NCI-H526 treated with DMSO at 0.1 percent for 48 hours (cell line): ENCODE data around the gene CORO6.
"Not testable (repeated sequence)": the region's sequence is repeated elsewhere in the genome, so short reads cannot be mapped to it uniquely, and the experiment has no call there.

Experiments
- DNase-seq: peaks from one replicate; lab custom pipeline; 2025; lab: John Stamatoyannopoulos, UW

CORO6 gene

DNA sequence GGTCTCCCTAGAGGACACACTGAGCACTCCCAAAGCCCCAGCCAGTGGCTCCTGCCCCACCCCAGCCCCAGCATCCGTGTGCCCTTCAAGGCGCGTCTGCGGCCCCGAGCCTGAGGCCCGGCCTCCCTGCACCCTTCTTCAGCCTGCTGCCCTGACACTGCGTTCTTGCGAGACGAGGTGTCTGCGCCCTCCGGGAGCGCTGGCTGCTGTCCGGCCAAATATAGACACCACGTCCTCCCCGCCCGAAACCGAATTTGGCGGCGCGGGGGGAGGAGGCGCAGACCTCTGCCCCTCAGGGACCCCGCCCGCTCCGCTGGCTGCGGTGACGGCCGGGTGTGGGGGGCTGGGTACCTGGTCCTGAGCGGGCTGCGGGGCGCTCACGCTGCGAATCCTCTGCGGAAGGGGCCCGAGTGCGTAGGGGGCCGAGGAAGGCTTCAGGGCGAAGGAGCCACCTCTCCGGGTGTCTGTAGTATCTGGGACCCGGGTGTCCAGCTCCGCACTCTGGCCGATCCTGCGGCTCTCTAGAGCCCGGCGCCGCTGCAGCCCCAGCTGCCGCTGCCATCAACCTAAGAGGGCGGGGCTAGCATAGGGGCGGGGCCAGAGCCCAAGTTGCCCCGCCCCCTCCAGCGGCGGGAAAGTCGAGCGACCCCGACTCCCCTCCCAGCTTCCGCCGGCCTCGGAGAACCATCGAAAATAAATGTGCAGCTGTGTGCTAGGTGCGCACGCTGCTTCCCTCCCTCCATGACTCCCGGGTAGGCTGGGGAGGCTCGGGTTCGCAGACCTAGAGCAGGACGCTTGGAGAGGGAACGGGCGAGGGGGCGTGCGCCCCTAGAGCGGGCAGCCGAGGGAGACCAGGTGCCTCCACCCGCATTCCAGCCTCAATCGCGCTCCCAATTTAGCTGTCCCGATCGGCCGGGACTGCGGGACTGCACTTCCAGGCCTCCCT lies at the start of gene CORO6:
Gene CORO6 (minus strand): TSS at position 576 of the 946 bp plus-strand sequence. CDS start 1,491 bp downstream, outside the sequence.
- peak; percentile 36 for DNase-seq

DNA sequence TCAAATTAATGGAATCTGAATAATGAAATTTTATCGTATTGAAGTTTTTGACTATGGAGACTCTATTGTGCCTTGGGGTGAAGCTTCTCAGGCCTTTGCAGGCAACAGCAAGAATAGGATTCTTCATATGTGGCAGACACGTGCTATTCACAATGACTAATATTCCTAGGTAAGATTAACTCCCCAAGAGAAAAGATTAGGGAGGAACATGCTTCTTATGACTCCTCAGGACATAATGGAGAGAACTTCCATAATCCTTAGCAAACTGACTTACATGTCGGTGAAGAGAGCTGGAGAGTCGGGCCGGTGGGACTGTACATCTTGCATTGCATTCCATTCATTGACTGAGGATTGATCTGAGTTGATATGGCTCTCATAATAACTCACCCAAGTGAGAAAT lies 48.9 kb upstream of the CORO6 start:
- DNase-seq: no peak

DNA sequence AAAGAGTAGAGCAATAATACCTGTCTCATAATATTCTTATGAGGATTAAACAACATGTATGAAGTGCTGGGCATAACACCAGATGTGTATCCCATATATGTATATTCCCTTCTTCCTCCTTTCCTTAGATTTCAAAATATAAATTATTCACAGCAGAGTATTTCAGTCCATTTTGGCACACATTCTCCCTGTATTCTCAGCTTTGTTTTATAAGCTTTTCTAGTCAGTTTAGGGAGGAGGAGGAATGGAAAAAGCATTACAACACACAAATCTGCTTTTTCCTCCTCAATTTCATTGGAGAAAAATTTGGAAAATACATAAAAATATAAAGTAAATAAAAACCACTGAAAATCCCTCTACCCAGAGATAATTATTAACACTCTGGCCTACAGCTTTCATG lies 46.6 kb upstream of the CORO6 start:
- DNase-seq: no peak

DNA sequence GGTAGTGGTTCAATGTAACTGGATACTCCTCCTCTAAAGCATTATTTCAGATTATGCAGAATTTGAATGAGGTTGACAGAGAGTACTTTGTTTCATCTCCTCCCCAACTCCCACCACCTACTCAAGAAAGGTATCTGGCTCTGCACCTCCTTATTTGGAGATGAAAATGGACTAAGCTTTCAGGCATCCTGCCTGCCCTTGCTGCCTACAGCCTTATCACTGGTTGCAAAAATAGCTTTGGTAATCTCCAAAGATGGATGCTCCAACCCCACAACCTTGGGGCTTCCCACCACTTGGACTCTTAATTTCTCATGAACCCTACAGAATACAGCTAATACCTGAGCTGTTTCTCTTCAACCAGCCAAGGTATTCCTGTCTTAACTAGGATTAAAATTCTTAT lies 45.3 kb upstream of the CORO6 start:
- peak; percentile 69 for DNase-seq

DNA sequence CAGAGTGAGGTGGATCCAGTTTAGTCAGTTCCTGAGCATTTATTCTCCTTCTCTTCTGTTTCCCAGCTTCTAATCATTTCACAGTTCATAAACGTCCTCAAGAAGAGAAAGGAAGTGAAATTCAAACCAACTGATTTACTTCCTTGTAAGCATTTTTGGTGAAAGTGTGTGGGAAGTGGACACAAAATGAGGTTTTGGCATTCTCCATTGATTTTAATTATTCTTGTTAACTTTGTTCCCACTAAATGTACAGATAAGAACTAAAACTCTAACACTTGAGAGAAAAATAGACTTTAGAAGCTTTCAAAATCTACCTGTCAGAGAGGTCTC lies 42.7 kb upstream of the CORO6 start:
- DNase-seq: no peak

DNA sequence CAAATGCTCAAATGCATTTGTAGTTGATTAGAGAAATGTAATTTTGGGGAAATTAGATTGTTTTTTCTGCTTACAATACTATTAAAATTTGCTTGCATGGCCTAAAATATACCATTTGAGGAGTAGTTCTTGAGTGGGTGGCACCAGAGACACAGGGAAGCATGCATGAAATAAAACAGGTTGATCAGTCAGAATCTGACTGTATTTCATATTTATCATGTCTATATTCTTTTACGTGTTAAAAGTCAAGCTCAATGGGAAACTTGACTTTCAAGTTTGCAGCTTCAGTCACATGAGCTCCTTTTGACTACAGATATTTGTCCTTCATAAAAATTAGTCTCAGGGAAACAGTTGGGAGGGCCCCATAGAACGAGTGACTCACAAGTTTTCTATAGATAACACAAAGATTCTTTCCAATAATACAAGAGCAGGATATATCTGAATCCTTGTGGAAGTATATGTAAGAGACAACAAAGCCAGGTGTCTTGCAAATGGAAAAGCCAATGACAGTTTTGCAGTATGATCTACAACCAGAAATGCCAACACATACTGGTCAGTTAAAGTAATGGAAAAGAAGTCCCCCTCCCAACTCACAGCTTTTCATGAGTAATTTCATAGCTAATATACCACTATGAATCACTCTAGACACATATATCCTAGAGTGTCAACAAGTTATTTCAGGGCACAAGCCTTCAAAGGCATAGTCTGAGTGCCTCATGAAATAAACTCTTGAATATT lies 42.2 kb upstream of the CORO6 start:
- no peak for DNase-seq

DNA sequence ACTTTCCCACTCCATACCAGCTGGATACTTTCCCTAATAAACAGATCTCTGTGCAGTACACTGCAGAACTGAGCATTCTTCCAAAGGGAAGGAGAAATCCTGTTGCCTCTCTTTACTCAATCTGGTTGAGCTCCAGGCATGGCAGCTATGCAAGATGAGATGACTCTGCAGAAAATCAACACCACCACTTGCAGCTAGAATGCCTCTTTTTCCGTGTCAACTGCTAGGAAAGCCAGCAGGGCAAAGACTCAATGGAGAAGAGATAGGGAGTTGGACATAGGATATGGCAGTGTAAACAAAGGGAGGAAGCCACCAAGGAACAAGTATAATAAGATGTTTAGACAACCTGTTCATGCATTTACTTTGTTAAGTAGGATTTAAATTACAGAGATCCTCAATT lies 40.4 kb upstream of the CORO6 start:
- DNase-seq: peak; percentile 72

DNA sequence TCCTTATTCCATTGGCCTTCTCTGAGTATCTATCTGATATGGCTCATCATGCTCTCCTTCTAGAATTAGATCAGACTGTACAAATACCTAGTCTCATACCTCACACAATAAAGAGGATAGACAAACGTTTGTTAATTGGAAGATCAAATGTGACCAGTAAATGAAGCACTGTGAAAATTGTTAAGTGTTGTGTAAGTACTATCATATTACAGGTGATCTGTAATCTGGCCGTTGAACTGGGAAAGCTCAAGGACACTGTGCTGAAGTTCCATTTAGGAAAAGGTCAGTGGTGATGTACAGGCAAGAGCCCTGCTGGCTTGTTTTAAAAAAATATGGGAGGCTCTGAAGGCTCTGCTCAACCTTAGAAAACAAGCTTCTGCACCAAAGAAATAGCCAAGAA lies 38.5 kb upstream of the CORO6 start:
- DNase-seq: peak; percentile 64

DNA sequence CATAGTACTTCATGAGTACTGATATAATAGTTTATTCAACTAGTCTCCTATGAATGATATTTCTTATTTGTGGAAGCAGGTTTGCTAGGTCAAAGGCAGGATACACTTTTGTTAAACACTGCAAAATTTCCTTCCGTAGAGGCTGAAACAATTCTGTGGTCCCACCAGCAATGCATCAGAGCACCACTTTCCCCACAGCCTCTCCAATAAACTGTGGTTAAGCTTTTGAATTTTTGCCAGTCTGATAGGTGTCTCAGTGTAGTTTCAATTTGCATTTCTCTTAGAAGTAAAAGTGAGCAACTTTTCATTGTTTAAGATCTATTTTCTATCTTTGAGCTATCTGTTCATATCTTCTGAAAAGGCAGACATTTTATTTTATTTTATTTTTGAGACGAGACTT lies 36.4 kb upstream of the CORO6 start:
- DNase-seq: no peak

DNA sequence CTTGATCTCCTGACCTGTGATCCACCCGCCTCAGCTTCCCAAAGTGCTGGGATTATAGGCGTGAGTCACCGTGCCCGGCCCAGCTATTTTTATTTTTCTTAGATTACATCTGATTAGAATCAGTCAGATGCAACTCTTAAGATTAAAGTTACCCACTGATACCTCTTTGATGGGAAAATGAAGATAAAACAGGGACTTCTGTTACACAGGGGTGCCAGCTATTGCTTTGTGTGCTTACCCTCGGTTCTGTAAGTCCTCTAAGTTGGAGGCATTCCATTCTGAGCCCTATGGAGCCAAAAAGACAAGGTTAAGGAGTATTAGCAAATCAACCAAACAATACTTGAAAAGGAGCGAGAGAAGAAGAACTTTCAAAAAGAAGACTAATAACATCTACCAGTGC lies 32.6 kb upstream of the CORO6 start:
- DNase-seq: no peak

DNA sequence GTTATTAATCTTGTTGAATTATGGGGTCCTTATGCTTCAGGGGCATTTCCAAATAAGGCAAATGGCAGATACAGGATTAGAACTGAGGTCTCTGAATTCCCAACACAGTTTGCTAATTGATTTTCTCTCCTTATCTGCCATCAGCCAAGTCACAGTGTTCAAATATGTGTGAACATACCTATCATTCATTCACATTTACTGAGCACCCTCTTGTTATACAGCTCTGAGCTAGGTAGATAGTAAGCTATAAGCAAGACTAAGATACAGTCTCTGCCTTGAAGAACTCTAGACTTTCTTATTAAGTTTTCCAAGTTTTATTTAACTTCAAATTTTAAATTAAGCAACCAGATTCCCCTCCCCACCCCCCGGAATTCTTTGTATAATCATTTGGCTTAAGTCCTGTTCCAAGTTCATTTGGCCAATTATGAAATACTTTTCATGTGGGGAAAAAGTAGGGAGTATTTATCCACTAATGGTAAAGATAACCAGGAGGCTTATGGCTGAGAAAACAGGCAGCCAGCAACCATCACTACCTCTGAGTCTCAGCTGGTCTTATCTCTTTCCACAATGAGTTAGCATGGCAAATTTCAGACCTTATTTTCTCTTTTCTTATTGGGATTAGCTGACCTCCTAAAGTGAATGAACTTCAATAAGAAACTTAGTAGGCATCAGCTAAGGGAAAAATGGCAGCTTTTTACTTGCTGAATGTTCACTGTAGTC lies 31.4 kb upstream of the CORO6 start:
- no peak for DNase-seq

DNA sequence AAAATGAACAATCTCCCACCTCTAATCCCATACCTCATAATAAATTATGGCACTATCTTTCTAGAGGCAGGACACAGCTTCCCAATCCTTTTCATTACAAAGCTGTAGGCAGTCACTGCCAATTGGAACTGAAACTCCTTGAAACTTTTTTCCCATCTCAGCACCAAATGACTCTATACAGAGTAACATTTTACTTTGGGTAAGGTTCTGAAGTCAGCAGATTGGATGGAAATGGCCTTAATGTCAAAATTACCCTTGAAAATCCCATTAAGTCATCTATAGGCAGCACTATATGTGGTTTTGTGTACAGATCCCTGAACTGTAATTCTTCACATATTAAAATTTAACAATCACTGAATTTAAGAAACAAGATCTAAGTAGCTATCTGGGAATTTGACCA lies 30.3 kb upstream of the CORO6 start:
- no peak for DNase-seq

DNA sequence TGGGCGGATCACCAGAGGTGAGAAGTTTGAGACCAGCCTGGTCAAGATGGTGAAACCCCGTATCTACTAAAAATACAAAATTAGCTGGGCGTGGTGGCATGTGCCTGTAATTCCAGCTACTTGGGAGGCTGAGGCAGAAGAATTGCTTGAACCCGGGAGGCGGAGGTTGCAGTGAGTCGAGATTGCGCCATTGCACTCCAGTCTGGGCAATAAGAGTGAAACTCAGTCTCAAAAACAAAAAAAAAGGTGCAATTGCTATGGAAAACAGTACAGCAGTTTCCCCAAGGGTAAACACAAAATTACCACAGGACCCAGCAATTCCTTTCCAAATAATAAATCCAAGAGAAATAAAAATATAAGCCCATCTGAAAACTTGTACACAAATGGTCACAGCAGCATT lies 29.2 kb upstream of the CORO6 start:
- DNase-seq: not testable (repeated sequence)

DNA sequence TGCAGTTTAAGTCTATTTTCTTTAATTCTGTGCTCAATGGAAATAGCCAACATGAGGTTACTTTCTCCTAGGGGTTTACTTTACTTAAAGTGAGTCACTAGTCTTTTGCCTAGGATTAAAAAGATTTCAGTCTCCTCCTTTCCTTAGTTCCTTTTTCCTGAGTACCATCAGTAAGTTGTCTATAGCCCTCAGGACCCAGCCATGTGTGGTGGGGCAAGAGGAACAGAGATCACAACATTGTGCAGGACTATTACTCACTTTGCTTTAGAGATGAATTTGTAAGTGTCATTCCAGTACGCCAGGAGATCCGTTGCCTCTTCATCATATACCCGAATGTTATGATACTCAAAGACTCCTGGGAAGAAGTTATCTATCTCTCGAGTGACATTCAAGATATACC lies 27.7 kb upstream of the CORO6 start:
- no peak for DNase-seq

DNA sequence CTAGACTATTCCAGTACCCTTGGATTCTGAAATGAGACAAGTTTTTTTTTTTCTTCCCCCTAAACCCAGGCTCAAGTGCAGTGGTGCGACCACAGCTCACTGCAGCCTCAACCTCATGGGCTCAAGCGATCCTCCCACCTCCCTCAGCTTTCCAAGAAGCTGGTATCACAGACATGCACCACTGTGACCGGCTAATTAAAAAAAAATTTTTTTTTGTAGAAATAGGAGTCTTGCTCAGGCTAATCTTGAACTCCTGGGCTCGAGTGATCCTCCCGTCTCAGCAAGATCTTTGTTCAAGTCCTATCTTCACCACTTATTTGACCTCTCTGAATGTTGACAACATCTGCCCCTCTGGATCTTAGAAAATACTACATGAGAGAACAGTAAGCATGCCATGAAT lies 26.6 kb upstream of the CORO6 start:
- DNase-seq: no peak

DNA sequence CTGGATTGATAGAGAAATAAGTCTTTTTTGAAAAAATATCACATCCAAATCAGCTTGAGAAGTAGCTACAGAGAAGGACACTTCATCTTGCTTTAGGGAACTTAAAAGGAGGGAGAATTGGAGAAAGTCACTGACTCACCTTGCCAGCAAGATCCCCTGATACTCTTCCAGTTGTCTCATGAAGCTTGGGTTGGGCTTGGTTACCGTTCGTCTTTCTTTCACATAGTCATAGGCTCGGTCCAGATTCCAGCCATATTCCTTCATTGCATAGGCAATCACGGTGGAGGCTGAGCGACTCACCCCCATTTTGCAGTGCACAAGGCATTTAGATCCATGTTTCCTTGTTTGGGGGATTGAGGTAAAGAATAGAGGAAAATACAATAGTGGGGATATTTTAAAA lies 25.3 kb upstream of the CORO6 start:
- no peak for DNase-seq

DNA sequence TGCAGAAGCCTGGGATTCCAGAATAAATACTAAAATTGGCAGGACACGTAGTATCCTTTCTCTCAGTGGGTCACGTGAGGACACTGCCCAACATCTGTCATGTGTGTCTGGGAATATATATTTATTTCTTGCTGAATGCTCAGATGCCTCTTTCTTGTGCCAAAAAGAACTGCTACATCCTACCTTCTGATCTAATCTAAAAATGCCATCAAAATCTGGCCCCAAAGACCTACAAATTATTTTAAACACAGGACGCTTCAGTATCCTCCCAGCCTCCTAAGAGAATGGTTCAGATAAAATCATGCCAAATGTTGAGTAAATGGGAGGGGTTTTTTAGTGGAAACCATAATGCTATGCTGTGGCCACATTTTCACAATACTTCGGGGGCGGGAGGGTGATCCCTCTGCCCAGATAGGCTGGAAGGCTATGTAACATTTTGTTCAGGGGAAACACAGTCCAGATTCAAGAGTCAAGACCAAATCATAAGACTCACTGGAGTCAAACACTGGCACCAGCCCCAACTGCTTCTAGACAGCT lies 22.9 kb upstream of the CORO6 start:
- DNase-seq: no peak

DNA sequence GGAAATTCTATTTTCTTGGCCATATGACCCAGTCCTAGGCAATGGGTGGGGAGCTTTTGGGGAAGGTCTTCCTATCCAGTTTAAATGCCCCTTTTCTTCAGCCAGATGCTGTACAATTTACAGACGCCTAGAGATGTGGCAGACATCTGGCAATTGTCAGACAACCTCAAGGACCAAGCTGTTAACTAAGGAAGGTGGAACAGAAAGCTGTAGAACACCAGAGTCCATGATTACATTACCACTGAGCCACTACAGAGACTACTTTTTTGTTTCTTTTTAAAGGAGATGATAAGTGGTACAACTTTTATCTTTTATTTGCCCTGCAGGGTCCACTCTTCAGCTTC lies 21.1 kb upstream of the CORO6 start:
- no peak for DNase-seq

DNA sequence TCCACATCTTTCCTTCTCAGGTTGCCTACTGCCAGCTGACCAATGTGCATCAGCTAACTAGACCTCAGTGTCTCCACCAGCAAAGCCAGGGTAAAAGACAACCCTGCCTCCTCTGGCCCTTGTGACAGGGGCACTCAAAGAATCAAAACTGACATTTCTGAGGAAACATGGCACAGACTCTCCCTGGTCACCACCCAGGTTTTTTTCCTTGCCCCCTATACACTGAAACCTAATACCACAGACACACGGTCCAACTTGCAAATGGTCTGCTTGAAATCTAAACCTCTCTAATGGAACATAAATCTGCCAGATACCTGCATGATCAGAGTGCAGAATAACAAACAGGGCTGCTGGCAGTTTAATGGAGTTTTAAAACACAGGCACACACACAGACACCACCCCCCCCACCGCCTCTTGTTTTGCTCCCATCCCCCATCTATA lies 19.5 kb upstream of the CORO6 start:
- peak; percentile 83 for DNase-seq

DNA sequence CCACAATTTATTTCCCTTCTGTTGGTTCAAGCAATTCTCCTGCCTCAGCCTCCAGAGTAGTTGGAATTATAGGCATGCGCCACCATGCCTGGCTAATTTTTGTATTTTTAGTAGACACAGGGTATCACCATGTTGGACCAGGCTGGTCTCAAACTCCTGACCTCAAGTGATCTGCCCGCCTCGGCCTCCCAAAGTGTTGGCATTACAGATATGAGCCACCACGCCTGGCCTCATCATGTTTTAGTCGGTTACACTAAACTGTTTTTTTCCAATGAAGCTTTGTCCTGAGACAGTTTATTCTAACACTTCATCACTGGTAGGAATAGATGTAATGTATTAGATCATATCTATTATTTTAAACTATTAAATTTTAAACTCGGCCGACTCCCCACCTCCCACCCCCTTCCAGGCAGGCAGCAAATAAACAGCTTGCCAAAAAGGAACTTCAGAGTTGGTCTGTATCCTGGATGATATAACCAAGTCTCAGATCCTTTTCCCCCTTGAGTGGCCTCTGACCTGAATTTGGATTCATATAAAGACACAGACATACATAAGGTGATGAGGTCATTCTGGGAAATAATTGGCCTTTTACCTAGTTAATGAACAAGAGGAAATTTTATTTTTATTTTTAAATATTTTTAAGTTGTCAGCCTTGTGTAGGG lies 18.4 kb upstream of the CORO6 start:
- no peak for DNase-seq

DNA sequence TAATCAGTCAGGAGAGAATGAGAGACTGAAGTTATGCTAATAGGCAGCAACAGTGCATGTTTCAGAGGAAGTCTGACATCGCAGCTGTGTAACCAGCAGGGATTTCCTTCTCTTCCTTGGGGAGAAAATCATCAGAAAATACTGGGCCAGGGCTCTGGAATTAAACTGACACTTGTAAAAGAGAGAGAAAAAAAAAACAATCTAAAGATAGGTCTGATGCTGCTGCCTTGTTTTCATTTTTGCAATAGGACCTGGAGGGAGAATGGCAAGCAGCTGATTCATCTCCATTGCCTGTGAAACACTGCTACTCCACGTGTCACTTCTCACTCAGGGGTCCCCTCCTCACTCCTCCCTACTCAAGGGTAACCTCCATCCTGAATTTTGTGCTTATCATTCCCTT lies 17.7 kb upstream of the CORO6 start:
- DNase-seq: no peak

DNA sequence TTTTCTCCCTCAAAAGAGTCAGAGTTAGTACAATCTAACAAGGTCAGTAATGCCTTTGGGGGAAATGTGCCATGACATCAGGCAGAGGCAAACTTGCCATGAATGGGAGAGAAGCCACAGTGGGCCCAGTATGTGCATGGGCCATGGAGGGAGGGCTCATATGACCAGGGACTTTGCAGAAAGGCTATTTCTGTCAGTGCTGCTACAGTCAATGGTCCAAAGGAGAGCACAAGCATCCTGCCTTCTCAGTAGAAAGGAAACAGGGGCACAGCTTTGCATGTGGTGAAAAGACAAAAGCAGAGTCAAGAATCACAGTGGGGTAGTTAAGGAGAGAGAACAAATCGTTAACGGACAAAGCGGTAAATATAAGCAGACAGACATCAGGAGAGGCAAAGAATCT lies 11.2 kb upstream of the CORO6 start:
- DNase-seq: no peak
